ENCODE results near the gene LINGO3.

LINGO3 gene

GRCh38 chr19:2326699-2327360 is 18.9 kb upstream of the LINGO3 start:
- DNase-seq (ENCODE audit: low spot score in 2 of 2) = no peak
- in situ Hi-C loops (cut with MboI; ENCODE audit: low sequenced_read_pairs) = no loop called here
- peaks cover 38% of the 10 kb centered on the region for H3K36me3 ChIP-seq (replicated peaks)
- peak overlapping the region; percentile 80 for H3K4me3 ChIP-seq
- peaks cover 11% of the 10 kb centered on the region for H3K4me1 ChIP-seq
- H3K9me3 ChIP-seq = no peaks in the 10 kb centered on the region
- no peaks in the 10 kb centered on the region for H3K27me3 ChIP-seq (ENCODE audit: low read depth)

- H3K4me1 ChIP-seq = peaks cover 8% of the 10 kb centered on the region
- in situ Hi-C loops (cut with MboI; ENCODE audit: low sequenced_read_pairs) = no loop called here
- no peak for DNase-seq (ENCODE audit: low spot score in 2 of 2)
- H3K4me3 ChIP-seq = no peak overlapping the region
- no peaks in the 10 kb centered on the region for H3K9me3 ChIP-seq
- no peaks in the 10 kb centered on the region for H3K27me3 ChIP-seq (ENCODE audit: low read depth)
- peaks cover 43% of the 10 kb centered on the region for H3K36me3 ChIP-seq (replicated peaks)
These were observed 17.5 kb upstream of the LINGO3 start for GRCh38 chr19:2325281-2326046.

DNA sequence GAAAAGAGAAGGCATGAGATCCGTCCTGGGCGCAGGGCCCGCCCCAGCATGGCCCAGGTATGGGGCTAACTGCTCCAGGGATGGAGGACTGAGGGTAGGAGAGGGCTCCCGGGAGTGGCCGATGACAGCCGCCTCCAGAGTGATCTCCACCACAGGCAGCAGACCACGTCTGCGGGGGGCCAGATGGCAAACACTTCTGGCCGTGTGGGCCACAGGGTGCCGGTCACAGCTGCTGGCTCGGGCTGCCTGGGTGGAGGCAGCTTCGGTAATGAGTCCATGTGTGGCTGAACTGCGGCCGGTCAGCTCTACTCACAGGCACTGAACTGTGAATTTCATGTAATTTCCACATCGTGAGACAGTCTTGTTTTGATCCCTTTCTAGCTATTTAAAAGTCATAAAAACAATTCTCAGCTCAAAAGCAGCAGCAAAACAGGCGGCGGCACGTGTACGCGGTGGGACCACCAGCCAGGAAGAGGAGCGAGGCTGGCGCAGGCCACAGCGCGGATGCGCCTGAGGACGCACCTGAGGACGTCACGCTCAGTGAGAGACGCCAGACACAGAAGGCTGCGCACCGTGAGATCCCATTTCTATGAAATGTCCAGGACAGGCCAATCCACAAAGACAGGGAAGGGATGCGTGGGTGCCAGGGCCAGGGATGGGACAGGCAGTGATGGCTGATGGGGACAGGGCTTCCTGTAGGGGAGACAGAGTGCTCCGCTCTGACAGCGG is 16.4 kb upstream of the LINGO3 start:
- Histone ChIP-seq H3K36me3 (replicated peaks) (peaks cover 43% of the 10 kb centered on the region), H3K4me1 (peaks cover 3% of the 10 kb centered on the region; the same call in 1 of the 2 replicates), H3K27me3 (ENCODE audit: low read depth) (no peaks in the 10 kb centered on the region), H3K4me3 (no peak overlapping the region), H3K9me3 (no peaks in the 10 kb centered on the region)
- no peak for DNase-seq (ENCODE audit: low spot score in 2 of 2)
- in situ Hi-C loops (cut with MboI; ENCODE audit: low sequenced_read_pairs) = no loop called here

GRCh38 chr19:2323707-2324106 is 15.8 kb upstream of the LINGO3 start:
- peaks cover 41% of the 10 kb centered on the region for H3K36me3 ChIP-seq (replicated peaks)
- H3K9me3 ChIP-seq = no peaks in the 10 kb centered on the region
- no peaks in the 10 kb centered on the region for H3K27me3 ChIP-seq (ENCODE audit: low read depth)
- H3K4me3 ChIP-seq = no peak overlapping the region
- DNase-seq (ENCODE audit: low spot score in 2 of 2) = no peak
- peaks cover 3% of the 10 kb centered on the region; the same call in 1 of the 2 replicates for H3K4me1 ChIP-seq
- in situ Hi-C loops (cut with MboI; ENCODE audit: low sequenced_read_pairs) = no loop called here

DNA sequence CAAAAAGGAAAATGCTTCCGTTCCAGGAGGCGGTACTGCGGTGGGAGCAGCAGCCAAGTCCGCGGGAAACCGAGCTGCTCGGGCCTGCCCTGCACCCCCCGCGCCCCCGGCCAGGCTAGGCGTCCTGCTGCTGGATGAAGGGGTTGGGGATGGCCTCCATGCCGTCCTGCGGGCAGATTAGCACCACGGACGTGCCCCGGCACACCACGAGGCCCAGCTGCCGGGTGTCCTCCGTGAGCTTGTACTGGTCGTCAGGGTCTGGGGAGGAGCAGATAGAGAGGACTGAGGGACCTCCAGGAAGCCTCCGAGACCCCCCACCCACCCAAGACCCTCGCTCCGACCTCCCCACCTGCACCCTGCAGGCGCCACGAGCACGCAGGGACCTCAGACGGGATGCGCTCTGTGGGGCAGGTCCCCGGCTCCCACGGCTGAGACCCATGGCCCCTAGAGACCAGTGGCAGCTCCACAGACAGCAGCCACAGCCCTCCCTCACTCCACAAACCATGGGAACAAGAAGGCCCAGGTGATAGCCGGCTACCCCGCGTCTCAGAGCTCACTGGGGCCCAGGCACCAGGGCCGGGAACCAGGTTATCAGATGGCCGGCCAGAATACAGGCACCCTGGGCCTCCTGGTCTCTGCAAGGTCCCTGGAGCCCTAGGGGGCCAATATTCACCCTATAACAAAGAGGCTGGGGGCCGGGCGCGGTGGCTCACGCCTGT is 13.8 kb upstream of the LINGO3 start:
- no peaks in the 10 kb centered on the region for H3K4me1 ChIP-seq
- in situ Hi-C loops (cut with MboI; ENCODE audit: low sequenced_read_pairs) = no loop called here
- no peak overlapping the region for H3K4me3 ChIP-seq
- H3K9me3 ChIP-seq = no peaks in the 10 kb centered on the region
- no peaks in the 10 kb centered on the region for H3K27me3 ChIP-seq (ENCODE audit: low read depth)
- no peak for DNase-seq (ENCODE audit: low spot score in 2 of 2)
- peaks cover 33% of the 10 kb centered on the region for H3K36me3 ChIP-seq (replicated peaks)

GRCh38 chr19:2320939-2321338 is 13.0 kb upstream of the LINGO3 start:
- H3K4me1 ChIP-seq = no peaks in the 10 kb centered on the region
- H3K4me3 ChIP-seq = no peak overlapping the region
- no peaks in the 10 kb centered on the region for H3K27me3 ChIP-seq (ENCODE audit: low read depth)
- H3K9me3 ChIP-seq = no peaks in the 10 kb centered on the region
- peaks cover 31% of the 10 kb centered on the region for H3K36me3 ChIP-seq (replicated peaks)
- in situ Hi-C loops (cut with MboI; ENCODE audit: low sequenced_read_pairs) = no loop called here
- DNase-seq (ENCODE audit: low spot score in 2 of 2) = no peak

DNA sequence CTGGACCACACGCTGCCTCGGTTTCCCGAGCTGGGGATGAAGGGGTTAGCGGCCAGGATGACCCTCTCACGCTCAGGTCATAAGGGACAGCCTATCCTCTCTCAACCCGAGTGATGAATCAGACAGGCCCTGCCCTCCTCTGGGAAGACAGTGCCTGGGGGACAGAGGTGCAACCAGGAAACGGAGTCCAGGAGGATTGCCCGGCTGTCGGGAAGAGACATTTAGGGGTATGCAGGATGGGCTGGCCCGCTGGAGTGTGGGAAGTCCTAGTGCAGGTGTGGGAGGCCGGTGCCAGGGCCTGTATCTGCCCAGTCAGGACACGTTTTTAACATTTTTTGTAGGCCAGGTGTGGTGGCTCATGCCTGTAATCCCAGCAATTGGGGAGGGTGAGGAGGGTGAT is 12.1 kb upstream of the LINGO3 start:
- H3K36me3 ChIP-seq (replicated peaks) = peaks cover 26% of the 10 kb centered on the region
- in situ Hi-C loops (cut with MboI; ENCODE audit: low sequenced_read_pairs) = no loop called here
- DNase-seq (ENCODE audit: low spot score in 2 of 2) = no peak
- H3K27me3 ChIP-seq (ENCODE audit: low read depth) = no peaks in the 10 kb centered on the region
- peaks cover 7% of the 10 kb centered on the region; the same call in 1 of the 2 replicates for H3K9me3 ChIP-seq
- no peaks in the 10 kb centered on the region for H3K4me1 ChIP-seq
- H3K4me3 ChIP-seq = no peak overlapping the region

DNA sequence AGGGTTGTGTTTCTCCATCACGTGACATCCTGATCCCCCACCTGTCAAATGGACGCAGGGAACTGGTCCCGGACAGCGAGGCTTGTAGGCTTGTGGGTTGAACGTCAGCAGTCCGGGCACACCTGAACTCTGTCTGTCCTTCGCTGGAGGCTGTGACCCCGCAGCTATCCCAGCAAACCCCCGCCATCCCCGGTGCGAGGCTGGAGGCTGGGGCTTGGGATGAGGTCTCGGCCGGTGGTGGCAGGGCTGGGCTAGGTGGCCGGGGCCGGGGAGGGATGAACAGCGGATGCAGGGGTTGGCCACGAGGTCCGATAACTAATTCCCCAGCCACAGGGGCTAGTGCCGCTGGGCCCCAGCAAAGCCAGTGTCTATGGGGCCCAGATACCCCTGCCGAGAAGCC is 11.6 kb upstream of the LINGO3 start:
- Histone ChIP-seq H3K4me1 (no peaks in the 10 kb centered on the region), H3K9me3 (peaks cover 11% of the 10 kb centered on the region; the same call in 1 of the 2 replicates), H3K27me3 (ENCODE audit: low read depth) (no peaks in the 10 kb centered on the region), H3K36me3 (replicated peaks) (peaks cover 23% of the 10 kb centered on the region), H3K4me3 (no peak overlapping the region)
- in situ Hi-C loops (cut with MboI; ENCODE audit: low sequenced_read_pairs) = no loop called here
- no peak for DNase-seq (ENCODE audit: low spot score in 2 of 2)

- in situ Hi-C loops (cut with MboI; ENCODE audit: low sequenced_read_pairs) = no loop called here
- H3K27me3 ChIP-seq (ENCODE audit: low read depth) = no peaks in the 10 kb centered on the region
- no peak for DNase-seq (ENCODE audit: low spot score in 2 of 2)
- no peak overlapping the region for H3K4me3 ChIP-seq
- H3K9me3 ChIP-seq = peaks cover 11% of the 10 kb centered on the region; the same call in 1 of the 2 replicates
- H3K36me3 ChIP-seq (replicated peaks) = peaks cover 17% of the 10 kb centered on the region
- no peaks in the 10 kb centered on the region for H3K4me1 ChIP-seq
These were observed 11.0 kb upstream of the LINGO3 start for GRCh38 chr19:2318923-2319322.

DNA sequence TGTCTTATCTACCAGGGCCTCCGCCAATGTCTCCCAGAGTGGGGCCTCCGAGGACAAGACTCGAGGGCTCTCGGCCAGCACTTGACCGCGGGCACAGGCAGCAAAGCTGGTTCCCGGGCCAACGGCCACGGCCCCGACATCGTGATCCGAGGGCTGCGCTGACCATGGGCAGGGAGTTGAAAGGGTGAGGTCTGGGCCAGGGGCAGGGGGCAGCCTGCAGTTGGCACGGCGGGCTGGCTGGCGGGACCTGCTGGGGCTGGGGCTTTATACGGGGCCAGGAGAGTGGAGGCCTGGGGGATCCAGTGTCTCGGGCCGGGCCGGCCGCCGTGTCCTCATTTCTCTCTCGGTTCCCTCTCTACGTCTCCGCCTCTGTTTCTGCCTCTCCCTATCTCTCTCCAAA is 9.8 kb upstream of the LINGO3 start:
- H3K4me1 ChIP-seq = no peaks in the 10 kb centered on the region
- peaks cover 11% of the 10 kb centered on the region; the same call in 1 of the 2 replicates for H3K9me3 ChIP-seq
- no peak for DNase-seq (ENCODE audit: low spot score in 2 of 2)
- H3K4me3 ChIP-seq = no peak overlapping the region
- H3K27me3 ChIP-seq (ENCODE audit: low read depth) = no peaks in the 10 kb centered on the region
- peaks cover 10% of the 10 kb centered on the region for H3K36me3 ChIP-seq (replicated peaks)
- in situ Hi-C loops (cut with MboI; ENCODE audit: low sequenced_read_pairs) = no loop called here

DNA sequence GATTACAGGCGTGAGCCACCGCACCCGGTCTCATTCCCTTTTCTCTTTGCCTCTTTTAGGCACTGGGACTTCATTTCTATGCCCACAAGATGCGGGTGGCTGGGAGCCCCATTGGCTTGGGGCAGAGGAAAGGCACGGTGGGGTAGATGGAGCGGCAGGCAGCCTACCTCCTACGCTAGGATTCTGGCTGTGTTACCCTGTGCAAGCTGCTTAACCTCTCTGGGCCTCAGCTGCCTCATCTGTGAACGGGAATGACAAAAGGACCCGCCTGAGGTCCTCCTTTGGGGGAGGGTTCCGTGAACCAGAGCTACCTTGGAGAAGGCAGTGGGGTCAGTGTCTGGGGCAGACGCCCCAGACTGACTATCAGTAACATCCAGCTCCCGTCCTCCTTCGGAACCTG is 9.3 kb upstream of the LINGO3 start:
- H3K4me3 ChIP-seq = no peak overlapping the region
- H3K36me3 ChIP-seq (replicated peaks) = peaks cover 6% of the 10 kb centered on the region
- in situ Hi-C loops (cut with MboI; ENCODE audit: low sequenced_read_pairs) = no loop called here
- H3K4me1 ChIP-seq = no peaks in the 10 kb centered on the region
- H3K9me3 ChIP-seq = peaks cover 11% of the 10 kb centered on the region; the same call in 1 of the 2 replicates
- H3K27me3 ChIP-seq (ENCODE audit: low read depth) = no peaks in the 10 kb centered on the region
- DNase-seq (ENCODE audit: low spot score in 2 of 2) = no peak

GRCh38 chr19:2315818-2316353 is 7.9 kb upstream of the LINGO3 start:
- in situ Hi-C loops (cut with MboI; ENCODE audit: low sequenced_read_pairs) = no loop called here
- H3K4me1 ChIP-seq = no peaks in the 10 kb centered on the region
- peaks cover 11% of the 10 kb centered on the region; the same call in 1 of the 2 replicates for H3K9me3 ChIP-seq
- H3K27me3 ChIP-seq (ENCODE audit: low read depth) = no peaks in the 10 kb centered on the region
- DNase-seq (ENCODE audit: low spot score in 2 of 2) = peak; percentile 4 to 68
- no peak overlapping the region for H3K4me3 ChIP-seq
- no peaks in the 10 kb centered on the region for H3K36me3 ChIP-seq (replicated peaks)

GRCh38 chr19:2315121-2315817 is 7.3 kb upstream of the LINGO3 start:
- no peak for DNase-seq (ENCODE audit: low spot score in 2 of 2)
- peaks cover 11% of the 10 kb centered on the region; the same call in 1 of the 2 replicates for H3K9me3 ChIP-seq
- no peak overlapping the region for H3K4me3 ChIP-seq
- no peaks in the 10 kb centered on the region for H3K36me3 ChIP-seq (replicated peaks)
- no peaks in the 10 kb centered on the region for H3K27me3 ChIP-seq (ENCODE audit: low read depth)
- H3K4me1 ChIP-seq = no peaks in the 10 kb centered on the region
- in situ Hi-C loops (cut with MboI; ENCODE audit: low sequenced_read_pairs) = no loop called here
